GM18873 (cell line): ENCODE measurements around the gene CACNG7.
"Not testable (repeated sequence)": the region's sequence is repeated elsewhere in the genome, so short reads cannot be mapped to it uniquely, and the experiment has no call there.

Source experiments
- ATAC-seq: cut with Tn5 transposase; IDR thresholded peaks from one replicate; pipeline ENCODE4 v1.9.1; 2021; ENCODE audit warnings: mild to moderate bottlenecking, moderate library complexity, moderate number of reproducible peaks; ENCODE audit not compliant: unreplicated experiment, low FRiP score

The CACNG7 gene

DNA sequence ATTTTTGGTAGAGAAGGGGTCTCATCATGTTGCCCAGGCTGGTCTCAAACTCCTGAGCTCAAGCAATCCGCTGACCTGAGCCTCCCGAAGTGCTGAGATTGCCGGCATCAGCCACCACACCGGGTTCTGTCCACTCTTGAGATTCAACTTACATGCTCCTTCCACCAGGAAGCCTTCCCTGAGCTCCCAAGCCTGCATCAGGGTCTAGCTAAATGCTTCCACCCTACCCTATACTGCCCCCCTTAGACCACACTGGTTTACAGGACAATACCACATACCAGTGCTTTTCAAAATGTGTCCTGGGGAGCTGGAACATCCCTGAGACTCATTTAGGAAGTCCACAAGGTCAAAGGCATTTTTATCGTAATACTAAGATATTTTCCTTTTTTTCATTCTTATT is 38.5 kb downstream of the CACNG7 start:
- no peak for ATAC-seq

DNA sequence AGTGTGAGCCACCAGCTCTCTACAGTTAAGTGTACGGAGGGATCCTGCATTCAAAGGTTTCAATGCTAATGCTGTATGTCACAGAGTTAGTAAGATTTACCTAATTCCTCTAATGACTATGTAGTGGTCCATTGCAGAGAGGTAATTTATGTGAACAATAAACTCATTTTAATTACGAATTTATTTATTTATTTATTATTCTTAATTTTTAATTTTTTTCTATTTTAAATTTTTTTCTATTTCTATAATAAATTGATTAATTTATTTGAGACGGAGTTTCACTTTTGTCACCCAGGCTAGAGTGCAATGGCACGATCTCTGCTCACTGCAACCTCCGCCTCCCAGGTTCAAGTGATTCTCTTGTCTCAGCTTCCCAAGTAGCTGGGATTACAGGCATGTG is 39.5 kb downstream of the CACNG7 start:
- ATAC-seq: not testable (repeated sequence)

DNA sequence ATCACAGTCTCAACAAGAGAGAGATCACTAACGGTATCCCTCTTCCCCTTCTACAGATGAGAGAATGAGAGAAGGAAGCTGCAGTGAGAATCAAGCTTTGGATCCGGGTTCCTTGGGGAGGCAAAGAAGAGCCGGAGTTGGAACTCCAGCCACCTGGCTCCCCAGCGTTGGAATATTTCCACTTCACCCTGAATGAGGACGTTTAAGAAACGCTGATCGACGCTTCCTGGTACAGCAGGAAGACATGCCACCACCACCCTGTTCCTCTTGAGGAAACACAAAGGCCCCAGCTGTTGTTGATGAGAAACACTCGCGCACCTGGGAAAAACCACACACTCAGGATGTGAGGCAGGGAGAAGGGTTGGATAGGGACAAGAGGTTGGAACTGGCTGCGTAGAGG is 42.4 kb downstream of the CACNG7 start:
- ATAC-seq: no peak

DNA sequence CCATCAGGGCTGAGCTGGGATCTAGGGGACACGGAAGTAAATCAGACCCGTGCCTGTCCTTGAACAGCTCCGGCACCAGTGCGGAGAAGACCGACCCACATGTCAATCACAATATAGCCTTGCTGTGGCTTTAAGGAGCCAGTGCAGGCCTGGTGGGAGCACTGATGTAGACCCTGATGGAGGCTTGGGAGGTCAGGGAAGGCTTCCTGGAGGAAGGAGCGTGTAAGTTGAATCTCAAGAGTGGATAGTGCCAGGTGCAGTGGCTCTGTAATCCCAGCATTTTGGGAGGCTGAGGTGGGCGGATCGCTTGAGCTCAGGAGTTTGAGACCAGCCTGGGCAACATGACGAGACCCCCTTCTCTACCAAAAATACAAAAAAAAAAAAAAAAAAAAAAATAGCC is 42.9 kb downstream of the CACNG7 start:
- ATAC-seq: no peak

DNA sequence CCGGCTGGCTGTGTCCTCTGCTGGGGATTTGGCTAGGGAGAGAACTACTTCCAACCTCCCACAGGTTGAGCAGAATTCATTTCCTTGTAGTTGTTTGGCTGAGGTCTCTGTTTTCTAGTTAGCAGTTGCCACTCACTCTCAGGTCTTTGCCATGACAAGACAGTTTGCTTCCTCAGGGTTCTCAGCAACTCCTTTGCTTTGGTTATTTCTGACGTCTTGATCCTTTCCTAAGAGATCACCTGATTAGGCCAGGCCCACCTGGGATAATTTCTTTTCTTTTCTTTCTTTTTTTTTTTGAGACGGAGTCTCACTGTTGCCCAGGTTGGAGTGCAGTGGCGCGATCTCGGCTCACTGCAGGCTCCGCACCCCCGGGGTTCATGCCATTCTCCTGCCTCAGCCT is 44.3 kb downstream of the CACNG7 start:
- ATAC-seq: no peak

DNA sequence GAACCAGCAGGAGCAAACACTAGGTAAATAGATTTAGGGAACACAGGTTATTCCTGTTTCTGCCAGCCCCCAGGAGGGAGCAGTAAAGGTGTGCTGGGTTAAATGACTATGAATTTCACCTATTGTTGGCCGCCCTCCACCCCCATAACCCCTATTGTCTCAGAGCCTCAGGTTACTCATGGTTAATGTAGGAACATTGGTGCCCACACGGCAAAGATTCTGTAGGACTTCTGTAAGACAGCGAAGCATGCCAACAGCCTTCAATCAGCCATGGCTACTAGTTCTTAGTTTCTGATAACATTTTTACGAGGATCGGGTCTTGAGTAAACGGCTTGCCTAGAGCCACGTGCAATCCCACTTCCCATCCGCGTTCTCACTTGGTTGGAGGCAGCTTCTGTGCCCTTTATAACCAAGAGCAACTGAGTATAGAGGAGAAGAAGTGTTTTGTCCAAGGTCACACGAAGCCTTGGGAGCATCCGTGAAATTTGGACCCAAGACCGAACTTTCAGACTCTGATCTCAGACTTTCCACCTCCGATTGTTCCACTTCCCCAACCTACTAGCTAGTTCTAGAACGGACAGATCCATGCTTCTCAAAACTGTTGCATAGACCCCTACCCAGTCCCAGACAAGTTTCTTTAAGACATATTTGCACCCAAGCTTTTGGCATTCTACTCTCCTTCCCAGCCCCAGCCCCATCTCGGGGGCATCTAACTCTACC is 48.5 kb downstream of the CACNG7 start:
- no peak for ATAC-seq

DNA sequence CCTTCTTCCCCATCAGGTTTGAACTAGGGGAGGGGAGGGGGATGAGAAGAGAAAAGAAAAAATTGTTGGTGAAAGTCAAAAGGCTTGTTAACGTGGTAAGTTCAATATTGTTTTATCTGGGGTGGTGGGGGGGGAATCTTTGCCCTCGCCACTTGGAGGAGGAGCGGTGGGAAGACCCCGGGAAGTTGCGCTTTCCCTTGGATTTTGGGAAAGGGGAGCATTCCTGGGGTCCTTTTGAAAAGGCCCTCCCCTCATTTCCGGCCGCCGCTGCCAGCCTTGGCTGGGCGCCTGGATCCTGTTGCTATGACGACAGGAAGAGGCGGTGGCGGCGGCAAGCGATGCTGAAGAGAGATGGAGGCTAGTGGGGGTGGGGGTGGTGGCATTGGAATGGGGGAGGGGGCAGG is 49.1 kb downstream of the CACNG7 start:
- ATAC-seq: no peak

DNA sequence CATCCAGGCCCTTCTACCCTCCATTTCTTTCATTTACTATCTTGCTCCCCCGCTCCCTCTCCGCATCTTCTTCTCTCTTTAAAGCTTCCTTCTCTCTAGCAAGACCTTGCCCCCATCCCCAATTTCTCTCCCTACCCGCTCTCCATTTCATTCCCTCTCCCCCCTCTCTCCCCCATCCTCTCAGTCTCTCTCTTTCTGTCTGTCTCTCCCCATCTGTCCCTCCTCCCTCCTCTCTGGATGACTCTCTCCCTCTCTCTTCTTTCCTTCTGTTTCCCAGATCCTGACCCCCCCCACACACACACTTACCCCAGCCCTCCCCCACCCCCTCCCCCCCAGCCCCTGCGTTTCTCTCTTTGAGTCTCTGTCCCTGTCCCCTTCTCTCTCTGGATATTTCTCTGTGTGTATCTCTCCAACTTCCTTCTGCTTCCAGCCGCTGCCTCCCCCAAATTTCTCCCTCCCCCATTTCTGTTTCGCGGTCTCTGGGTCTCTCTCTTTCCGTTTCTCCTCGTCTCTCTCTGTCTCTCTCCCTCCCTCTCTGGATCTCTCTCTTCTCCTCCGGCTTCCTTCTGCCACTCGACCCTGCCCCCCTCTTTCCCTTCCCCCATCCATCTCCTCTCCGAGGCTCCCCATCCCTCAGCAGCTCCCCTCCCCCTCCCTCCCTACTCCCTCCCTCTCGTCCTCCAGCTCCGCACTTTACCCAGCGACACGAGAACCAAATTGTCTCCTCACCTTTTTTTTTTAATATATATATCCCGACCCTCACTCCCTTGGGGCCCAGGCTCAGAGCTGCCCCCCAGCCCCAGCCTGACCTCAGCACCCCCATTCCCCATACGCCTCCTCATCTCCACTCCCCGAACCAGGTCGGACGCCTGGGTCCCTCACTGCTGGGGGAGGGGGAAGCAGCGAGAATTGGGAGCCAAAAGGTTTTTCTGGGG is 50.0 kb downstream of the CACNG7 start:
- no peak for ATAC-seq

DNA sequence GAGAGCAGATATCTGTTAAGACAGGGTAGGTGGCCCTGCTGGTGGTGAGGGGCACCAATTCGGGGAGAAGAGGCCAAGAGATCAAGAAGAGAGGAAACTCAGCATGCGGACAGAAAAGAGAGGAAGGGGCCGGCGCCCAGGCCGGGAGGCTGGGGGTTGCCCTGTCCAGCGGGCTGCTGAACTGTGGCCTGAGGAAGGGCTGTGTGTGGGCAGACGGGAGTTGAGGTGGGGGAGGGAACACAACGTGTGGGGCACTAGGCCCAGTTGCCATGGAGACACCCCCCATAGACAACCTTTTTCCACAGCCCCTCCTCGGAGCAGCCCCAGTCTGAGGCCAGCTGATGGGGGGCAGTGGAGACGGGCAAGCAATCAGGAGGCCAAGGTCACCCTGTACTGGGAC is 51.1 kb downstream of the CACNG7 start:
- ATAC-seq: no peak

DNA sequence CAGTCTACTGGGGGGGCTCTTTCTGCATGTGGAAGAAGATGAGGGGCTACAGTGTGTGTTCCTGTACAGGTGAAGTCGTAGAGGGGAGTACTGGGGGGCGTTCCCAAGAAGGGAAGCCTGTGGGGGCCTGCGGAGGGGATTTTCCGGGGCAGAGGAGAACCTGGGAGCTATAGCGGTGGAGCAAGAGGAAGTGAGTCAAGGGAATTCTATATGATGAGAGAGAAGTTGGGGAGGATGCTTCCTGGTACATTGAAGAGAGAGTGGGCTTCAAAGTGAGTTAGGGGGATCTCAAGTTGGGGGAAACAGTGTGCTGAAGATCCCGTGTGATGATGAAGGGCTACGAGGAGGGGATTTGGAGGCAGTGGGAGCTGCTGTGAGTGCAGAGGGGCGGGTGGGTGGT is 51.8 kb downstream of the CACNG7 start:
- no peak for ATAC-seq

DNA sequence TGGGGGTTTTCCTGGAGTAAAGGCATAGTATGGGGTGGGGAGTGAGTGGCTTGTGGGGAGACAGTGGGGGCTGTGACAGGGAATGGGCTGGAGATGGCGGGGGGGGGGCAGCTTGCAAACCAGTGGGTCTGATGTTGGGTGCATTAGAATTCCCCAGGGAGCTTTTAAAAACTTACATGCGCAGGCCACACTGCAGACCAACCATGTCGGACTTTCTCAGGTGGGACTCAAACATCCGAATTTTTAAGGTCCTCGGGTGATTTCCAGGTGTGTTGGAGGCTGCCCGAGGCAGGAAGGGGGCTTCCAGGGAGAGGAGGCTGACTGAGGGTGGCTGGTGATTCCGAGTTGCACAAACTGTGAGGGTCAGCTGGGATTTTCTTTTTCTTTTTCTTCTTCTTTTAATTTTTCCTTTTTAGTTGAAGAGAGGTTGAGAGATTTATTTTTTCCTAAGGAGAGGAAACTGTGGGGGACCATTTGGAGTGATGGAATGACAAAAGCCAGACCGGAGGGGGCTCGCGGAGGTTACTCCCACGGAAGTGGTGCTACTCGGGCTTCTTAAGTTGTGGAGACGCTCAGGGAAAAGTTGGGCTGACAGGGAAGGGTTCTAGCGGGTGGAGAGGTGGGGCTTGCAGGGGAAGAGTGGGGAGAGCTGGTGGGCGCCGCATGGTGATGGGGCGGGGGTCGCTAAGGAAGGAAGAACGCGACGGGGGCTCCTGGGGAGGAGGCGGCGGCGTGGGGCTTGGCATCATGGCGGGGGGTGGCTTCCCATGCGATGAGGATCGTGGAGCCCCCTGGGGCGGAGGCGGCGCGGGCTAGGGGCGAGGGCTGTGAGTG is 52.7 kb downstream of the CACNG7 start:
- ATAC-seq: no peak

DNA sequence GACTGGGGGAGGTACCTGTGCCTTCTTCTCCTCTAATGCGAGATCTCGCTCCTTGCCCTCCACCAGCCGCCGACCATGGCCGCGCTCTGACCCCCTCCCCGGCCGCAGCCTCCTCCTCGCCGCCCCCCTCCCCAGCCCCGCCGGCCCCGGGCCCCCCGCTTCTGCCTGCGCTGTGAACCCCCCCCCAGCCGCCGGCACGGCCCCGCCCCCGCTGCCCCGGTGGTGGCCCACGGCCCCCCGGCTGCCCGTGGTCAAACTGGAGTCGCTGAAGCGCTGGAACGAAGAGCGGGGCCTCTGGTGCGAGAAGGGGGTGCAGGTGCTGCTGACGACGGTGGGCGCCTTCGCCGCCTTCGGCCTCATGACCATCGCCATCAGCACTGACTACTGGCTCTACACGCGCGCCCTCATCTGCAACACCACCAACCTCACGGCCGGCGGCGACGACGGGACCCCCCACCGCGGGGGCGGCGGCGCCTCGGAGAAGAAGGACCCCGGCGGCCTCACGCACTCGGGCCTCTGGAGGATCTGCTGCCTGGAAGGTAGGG is 53.9 kb downstream of the CACNG7 start, which contains the start of gene CACNG8:
Gene CACNG8, plus strand, starts transcription at position 51 of the 545 bp plus-strand sequence.
- ATAC-seq: no peak

DNA sequence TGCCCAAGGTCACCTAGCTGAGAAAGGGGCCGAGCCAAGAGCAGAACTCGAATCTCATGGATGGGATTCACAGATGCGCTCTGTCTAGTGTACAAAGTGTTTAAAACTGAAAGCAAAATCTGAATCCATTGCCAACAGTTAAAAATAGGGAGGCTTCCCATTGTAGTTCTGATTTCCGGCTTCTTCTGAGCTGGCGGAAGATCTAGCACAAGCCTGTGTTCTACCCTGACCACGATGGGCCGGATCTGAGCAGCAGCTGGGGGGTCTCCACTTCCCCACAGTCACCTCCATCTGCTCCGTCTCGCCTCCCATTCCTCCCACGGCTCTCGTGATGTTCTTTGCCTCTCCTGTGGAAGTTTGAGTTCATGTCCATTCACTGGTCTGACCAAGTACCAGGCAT is 56.0 kb downstream of the CACNG7 start:
- no peak for ATAC-seq

DNA sequence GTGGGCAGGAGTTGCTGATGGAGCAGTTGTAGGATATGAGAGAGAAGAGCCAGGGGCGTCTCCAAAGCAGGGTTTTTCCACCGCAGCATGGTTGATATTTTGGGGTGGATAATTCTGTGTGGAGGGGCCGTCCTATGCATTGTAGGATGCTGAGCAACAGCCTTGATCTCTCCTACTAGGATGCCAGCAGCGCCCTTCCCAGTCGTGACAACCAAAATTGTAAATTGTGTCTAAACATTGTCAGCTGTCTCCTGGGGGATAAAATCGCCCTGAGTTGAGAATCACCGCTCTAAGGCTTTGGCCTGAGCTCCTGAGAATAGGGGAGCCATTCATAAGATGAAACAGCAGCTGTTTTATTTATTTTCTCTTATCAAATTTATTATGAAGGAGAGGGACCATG is 57.9 kb downstream of the CACNG7 start:
- ATAC-seq: no peak

DNA sequence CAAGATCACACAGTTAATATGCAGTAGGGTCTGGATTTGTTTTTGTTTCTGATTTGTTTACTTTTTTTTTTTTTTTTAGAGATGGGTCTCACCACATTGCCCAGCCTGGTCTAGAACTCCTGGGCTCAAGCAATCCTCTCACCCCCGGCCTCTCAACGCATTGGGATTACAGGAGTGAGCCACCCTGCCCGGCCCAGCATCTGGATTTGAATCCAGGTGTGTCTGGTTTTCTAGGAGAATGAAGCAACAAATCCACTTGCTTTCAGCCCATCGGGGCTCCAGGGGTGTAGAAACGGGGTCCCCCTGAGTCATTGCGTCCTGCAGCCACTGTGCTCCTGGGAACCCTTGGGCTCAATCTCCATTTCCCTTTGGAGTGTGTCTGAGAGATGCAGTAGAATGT is 60.3 kb downstream of the CACNG7 start:
- ATAC-seq: no peak

DNA sequence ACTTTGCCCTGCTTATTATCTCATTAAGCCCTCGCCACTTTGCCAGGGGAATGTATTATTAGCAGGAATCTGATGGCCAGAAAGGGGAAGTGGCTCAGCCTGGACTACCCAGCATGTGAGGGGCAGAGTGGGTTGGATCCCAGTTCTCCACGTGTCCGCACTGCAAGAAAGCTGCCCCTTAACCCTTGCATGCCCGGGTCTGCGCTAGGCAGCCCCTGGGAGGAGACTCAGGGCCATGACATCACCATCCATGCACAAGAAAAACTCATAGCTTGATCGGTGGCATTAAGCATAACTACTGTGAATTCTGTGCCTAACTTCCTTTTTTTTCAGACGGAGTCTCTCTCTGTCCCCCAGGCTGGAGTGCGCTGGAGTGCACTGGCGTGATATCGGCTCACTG is 62.6 kb downstream of the CACNG7 start:
- no peak for ATAC-seq

DNA sequence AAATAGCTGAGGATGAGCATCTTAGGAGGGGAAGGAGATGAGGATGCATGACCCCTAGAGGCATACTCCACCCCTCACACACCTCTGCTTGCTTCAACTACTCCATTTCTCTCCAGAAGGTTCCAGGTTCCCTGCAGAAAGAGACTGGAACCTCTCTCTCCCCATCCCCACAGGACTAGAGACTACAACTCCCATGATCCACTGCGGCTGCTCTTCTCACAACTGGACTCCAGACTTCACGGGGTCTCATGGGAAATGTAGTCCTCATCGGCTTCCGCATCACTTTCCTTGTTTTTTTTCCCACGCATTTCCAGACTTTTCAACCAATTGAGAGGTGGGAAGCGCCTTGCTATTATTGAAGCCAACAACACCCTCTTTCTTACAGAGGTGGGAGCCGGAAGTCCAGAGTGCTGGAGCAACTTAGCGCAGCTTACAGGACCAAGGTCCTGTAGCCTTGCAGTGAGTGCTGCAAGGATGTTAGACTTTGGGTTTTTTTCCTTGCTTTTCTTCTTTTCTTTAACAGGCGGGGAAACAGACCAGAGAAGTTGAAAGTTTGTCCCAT is 68.4 kb downstream of the CACNG7 start:
- no peak for ATAC-seq

DNA sequence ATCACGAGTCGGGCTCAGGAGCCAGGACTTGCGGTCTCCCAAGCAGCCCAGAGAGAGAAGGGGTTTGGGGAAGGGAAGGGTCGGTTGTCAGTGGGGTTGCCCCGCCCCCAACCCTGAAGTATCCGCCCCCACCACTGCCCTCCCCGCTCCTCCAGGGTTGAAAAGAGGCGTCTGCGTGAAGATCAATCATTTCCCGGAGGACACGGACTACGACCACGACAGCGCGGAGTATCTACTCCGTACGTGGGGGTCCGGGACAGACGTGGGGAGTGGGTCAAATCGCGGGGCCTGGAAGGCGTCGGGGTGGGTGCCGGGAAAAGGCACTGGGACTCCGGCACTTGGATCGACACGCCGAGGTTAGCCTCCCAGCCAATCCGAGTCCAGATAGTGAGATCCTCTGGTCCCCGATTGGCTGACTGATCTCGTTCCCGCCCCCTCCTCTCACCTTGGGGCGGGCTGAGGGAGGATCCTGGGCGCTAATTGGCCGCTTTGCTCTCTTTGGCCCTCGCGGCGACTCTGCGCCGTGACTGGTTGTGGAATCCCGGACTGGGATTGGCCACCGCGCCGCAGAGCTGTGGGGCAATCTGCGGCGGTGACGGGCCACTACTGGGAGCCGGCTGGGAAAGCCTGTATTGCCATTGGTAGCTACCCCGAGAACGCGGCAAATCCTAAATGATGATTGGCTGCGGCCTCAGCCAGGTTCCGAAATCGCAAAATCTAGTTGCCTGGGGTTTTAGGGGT is 69.1 kb downstream of the CACNG7 start:
- ATAC-seq: no peak

DNA sequence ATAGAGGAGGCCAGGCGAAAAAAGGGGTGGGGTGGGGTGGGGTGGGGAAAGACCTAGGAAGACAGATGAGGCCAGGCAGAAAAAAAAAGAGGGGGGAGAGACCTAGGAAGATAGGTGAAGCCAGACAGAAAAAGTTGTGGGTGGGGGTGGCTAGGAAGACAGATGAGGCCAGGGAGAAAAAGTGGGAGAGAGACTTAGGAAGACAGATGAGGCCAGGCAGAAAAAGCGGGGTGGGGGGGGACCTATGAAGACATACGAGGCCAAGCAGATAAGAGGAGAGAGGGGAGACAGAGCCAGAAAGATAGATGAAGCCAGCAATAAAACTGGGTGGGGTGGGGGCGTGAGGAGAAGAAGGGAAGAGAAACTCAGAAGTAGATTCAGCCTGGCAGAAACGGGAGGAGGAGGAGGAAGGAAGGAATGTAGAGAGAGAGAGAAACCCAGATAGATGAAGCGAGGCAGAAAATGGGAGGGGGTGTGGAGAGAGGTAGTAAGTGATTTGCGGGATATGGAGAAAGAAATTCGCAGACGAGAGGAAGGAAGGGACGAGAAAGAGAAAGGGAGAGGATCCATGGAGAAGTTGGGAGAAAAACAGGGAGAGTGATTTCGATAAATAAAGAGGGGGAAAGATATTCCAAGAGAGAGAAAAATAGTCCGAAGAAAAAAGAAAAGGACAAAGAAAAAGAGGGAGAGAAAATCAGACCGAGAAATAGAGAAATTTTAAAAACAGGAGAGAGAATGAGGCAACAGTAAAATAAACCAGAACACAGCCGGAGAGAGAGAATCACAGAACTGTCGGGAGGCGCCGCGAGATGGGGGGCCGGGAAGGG is 70.1 kb downstream of the CACNG7 start:
- ATAC-seq: no peak
